ENCODE data around the gene B4GALNT3.

Gene B4GALNT3

GRCh38 chr12:541676-542324 lies 82.1 kb downstream of the B4GALNT3 start:
- no peak for TF ChIP-seq CTCF (IDR thresholded peaks at IDR 0.05; ENCODE audit: low read depth, low read length, missing control alignments)
- H3K4me3 ChIP-seq (replicated peaks; ENCODE audit: low read depth, low read length) = no peak overlapping the region
- DNase-seq (ENCODE audit: extremely low read depth, low read depth) = no peak

- H3K4me3 ChIP-seq (replicated peaks; ENCODE audit: low read depth, low read length) = no peak overlapping the region
- TF ChIP-seq CTCF (IDR thresholded peaks at IDR 0.05; ENCODE audit: low read depth, low read length, missing control alignments) = no peak
- no peak for DNase-seq (ENCODE audit: extremely low read depth, low read depth)
These were observed 82.8 kb downstream of the B4GALNT3 start for GRCh38 chr12:542395-543113.

- TF ChIP-seq CTCF (IDR thresholded peaks at IDR 0.05; ENCODE audit: low read depth, low read length, missing control alignments) = no peak
- DNase-seq (ENCODE audit: extremely low read depth, low read depth) = no peak
- no peak overlapping the region for H3K4me3 ChIP-seq (replicated peaks; ENCODE audit: low read depth, low read length)
These were observed 83.3 kb downstream of the B4GALNT3 start for GRCh38 chr12:543114-543451.

- TF ChIP-seq CTCF (IDR thresholded peaks at IDR 0.05; ENCODE audit: low read depth, low read length, missing control alignments) = no peak
- no peak for DNase-seq (ENCODE audit: extremely low read depth, low read depth)
- no peak overlapping the region for H3K4me3 ChIP-seq (replicated peaks; ENCODE audit: low read depth, low read length)
These were observed 84.4 kb downstream of the B4GALNT3 start for GRCh38 chr12:544142-544541.

GRCh38 chr12:544941-545635 lies 85.3 kb downstream of the B4GALNT3 start:
- no peak overlapping the region for H3K4me3 ChIP-seq (replicated peaks; ENCODE audit: low read depth, low read length)
- TF ChIP-seq CTCF (IDR thresholded peaks at IDR 0.05; ENCODE audit: low read depth, low read length, missing control alignments) = no peak
- DNase-seq (ENCODE audit: extremely low read depth, low read depth) = no peak

GRCh38 chr12:545835-546234 lies 86.1 kb downstream of the B4GALNT3 start:
- no peak for DNase-seq (ENCODE audit: extremely low read depth, low read depth)
- no peak overlapping the region for H3K4me3 ChIP-seq (replicated peaks; ENCODE audit: low read depth, low read length)
- TF ChIP-seq CTCF (IDR thresholded peaks at IDR 0.05; ENCODE audit: low read depth, low read length, missing control alignments) = no peak

Data from HFF-Myc (cell line).